Measurements from ENCODE around the gene ITPR2.

DNA sequence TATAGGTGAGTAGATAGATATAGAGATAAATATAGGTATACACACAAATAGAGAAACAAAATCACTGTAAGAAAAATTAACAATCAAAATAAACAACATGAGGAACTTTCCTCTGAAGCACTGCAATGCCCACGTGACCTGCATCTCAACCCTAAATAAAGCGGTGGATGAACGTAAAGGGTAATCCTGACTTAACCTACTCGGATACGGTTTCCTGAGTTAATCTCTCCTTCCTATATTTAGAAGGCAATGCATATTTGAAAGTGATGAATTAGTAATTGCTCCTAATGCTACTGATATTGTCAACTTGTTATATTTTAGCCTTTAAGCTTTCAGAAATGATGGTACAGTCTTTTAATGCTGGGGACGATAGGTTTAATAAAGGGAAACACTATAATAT, 221.4 kb downstream of the ITPR2 start:
- TF ChIP-seq, protein P1, sequence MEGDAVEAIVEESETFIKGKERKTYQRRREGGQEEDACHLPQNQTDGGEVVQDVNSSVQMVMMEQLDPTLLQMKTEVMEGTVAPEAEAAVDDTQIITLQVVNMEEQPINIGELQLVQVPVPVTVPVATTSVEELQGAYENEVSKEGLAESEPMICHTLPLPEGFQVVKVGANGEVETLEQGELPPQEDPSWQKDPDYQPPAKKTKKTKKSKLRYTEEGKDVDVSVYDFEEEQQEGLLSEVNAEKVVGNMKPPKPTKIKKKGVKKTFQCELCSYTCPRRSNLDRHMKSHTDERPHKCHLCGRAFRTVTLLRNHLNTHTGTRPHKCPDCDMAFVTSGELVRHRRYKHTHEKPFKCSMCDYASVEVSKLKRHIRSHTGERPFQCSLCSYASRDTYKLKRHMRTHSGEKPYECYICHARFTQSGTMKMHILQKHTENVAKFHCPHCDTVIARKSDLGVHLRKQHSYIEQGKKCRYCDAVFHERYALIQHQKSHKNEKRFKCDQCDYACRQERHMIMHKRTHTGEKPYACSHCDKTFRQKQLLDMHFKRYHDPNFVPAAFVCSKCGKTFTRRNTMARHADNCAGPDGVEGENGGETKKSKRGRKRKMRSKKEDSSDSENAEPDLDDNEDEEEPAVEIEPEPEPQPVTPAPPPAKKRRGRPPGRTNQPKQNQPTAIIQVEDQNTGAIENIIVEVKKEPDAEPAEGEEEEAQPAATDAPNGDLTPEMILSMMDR (conservative IDR thresholded peaks at IDR 0.05; ENCODE audit: low read depth, low read length): no peak
- TF ChIP-seq EZH2 (IDR thresholded peaks at IDR 0.05; ENCODE audit: low read length, unreplicated experiment): no peak
- TF ChIP-seq EZH2phosphoT487 (IDR thresholded peaks at IDR 0.05; ENCODE audit: borderline replicate concordance, low read length): no peak

Measured in PC-3 (cell line).